AG10803 (cell line): ENCODE results near the gene PRKN.

Experiments
- DNase-seq: peaks from one replicate; pipeline ENCODE4 v3.0.0; 2010; ENCODE audit warnings: low read depth
- H3K4me3 ChIP-seq: 2 replicates; pipeline ENCODE4 v1.5.1; 2011; ENCODE audit warnings: mild to moderate bottlenecking, low read length, control low read depth
- TF ChIP-seq, protein P1 (sequence below): conservative IDR thresholded peaks from 2 replicates; pipeline ENCODE4 v1.5.1; 2011; ENCODE audit warnings: mild to moderate bottlenecking, low read length, control low read depth, inconsistent platforms

PRKN gene

DNA sequence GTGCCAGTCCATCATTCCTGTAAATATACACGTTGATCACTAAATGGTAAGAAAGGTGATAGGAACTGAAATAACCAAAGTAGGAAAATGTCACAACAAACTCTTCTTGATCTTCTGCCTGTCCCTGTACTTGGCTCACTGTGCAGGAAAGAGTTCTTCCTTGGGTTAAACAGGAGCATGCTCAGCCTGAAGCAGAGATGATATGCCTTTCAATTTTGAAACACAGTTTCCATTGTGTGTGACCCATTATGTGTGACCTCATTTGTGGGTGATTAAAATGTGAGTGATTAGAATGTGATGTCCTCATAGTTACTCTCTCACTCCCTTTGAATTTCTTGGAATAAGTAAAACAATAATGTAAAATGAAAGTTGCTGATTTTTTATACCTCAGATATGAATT, 1026.5 kb downstream of the PRKN start:
- no peak overlapping the region for H3K4me3 ChIP-seq
- TF ChIP-seq, protein P1, sequence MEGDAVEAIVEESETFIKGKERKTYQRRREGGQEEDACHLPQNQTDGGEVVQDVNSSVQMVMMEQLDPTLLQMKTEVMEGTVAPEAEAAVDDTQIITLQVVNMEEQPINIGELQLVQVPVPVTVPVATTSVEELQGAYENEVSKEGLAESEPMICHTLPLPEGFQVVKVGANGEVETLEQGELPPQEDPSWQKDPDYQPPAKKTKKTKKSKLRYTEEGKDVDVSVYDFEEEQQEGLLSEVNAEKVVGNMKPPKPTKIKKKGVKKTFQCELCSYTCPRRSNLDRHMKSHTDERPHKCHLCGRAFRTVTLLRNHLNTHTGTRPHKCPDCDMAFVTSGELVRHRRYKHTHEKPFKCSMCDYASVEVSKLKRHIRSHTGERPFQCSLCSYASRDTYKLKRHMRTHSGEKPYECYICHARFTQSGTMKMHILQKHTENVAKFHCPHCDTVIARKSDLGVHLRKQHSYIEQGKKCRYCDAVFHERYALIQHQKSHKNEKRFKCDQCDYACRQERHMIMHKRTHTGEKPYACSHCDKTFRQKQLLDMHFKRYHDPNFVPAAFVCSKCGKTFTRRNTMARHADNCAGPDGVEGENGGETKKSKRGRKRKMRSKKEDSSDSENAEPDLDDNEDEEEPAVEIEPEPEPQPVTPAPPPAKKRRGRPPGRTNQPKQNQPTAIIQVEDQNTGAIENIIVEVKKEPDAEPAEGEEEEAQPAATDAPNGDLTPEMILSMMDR: no peak
- DNase-seq: no peak

DNA sequence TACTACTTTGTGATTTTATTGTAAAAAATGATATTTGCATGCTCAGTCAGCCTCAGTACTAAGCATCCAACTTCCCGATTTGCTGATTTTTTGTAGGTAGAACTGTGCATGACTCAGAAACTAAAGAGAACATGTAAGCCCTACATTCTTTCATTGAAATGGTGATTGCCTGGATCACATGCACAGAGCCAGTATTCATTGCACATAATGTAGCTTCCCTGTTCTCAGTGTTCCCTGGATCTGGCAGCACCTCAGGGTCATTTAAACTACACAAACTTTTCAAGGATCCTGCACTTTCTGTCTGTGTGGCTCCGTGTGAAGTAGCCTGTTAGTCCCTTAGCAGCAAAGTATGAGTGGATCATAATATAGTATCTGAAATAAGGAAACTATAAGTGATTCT, 1030.8 kb downstream of the PRKN start:
- TF ChIP-seq, protein P1: no peak
- H3K4me3 ChIP-seq: no peak overlapping the region
- DNase-seq: no peak

DNA sequence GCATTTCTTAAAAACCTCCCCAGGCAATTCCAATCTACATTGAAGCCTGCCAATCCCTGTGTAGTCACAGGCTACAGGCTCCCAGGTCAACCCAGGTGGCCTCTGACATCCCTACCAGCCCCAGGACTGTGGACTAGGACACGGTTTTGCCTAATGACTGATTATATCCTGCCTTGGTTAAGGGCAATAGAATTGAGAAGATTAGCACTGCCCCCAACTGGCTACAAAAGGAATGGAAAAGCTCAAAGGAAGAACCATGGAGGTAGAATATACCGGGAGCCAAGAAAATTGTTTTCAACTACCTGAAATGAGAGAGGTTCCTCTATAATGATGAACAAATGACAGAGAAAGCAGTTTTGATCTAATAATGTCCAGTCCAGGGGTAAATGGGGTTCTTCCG, 1032.6 kb downstream of the PRKN start:
- DNase-seq: peak; percentile 48
- TF ChIP-seq, protein P1: peak; percentile 82
- no peak overlapping the region for H3K4me3 ChIP-seq

DNA sequence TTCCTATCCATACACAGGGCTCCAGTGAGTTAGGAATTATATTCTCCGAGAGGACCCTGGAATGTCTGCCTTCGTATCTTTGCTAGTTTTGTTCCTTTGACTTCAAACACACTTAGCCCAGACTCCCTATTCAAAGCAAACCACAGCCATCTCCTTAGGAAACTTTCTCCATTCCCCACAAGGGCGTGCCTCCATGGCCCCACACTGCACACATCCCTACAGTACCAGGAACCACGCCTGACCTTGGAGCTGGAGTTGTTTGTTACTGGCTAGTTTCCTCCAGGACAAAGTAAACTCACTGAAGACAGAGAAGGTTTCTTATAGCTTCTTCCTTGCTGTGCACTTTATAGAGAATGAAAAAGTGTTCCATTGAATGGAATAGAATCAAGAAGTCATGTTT, 1040.9 kb downstream of the PRKN start:
- TF ChIP-seq, protein P1: no peak
- H3K4me3 ChIP-seq: no peak overlapping the region

DNA sequence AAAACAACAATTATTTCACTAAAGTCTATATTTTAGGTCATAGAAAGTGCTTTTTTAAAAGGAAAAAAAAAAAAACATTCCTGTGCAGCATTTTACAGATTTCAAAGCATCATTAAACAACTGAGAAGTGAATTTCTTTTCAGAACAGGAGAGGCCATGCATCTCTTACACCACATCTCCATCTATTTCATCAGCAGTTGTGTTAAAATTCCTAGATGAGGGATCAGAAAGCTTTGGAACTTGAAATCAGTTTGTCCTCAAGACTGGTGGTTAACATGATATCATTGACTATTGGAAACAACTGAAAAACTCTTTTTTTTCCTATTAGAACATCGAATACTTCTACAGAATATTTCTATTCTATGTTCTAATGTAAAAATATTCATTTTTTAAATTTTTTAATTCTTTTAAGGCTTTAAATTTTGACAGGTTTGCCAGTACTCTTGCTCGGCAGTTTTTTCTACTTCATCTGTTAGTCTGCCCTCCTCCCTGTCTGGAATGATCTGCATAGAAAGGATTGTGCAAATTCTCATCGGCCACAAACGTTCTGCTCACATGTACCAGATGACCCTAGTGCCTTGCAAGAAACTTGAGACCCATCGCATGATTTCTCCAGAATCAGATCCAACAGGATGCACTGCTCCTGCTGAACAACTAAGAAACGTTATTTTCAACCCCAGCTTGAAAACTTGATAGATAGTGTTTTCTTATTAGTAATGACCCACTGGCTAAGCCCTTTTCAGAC, 1042.7 kb downstream of the PRKN start:
- TF ChIP-seq, protein P1: no peak
- peak; percentile 49 for DNase-seq
- H3K4me3 ChIP-seq: no peak overlapping the region

More for the DNA sequence above, 1040.9 kb downstream of the PRKN start:
- DNase-seq: peak; percentile 1

DNA sequence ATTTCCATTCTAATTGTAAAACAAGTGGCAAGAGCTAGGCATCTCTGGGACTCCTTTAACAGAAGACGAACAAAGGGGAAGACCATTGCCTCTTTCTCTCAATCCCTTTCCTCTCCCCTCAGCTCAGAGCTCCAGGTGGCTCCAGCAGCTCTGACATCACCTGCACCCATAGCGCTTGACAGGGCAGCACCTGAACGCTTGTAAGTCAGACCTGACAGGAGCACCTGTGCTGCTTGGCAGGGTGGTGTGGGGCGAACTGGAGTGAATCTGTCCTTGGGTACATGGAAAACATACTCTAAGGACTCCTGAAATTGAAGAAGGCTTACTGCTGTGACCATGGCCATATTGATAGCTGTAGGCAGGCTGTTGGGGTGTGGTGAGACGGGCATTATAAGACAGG, 1044.2 kb downstream of the PRKN start:
- DNase-seq: no peak
- H3K4me3 ChIP-seq: no peak overlapping the region
- TF ChIP-seq, protein P1: no peak

DNA sequence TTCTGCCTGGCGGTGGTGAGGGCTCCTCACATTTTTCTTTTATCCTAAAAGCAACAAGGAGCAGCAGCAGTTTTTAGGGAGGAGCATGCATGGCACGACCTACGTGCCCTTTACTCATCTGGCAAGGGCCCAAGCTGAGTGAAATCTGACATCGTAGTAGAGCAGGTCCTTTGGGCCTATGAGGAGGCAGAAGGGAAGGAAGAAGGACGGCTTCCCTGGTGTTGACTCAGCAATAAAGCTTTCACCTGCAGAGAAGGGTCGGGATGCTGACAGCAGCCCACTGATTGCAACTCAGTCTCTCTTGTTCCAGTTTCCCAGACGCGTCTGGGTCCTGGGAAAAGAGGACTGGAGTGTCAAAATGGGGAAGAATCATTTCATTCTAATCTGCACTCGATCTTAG, 1044.6 kb downstream of the PRKN start:
- TF ChIP-seq, protein P1: no peak
- no peak overlapping the region for H3K4me3 ChIP-seq
- DNase-seq: no peak
